ENCODE measurements around the gene C1orf122. TPM values are rescaled to one million over a fixed set of nuclear protein-coding genes. Genes with fewer than 3 reads are reported as not detected.

C1orf122 gene
- 13.2 TPM for polyA plus RNA-seq (2013)

- DNase-seq, result peak; percentile 95 to 98 (median 98)
- ChIA-PET POLR2A (interaction anchor here (0.8 to 2.1 kb wide), 4 partner anchors 13 to 115 kb away, joined by 3 to 14 read pairs (median 8); partner anchors contain the start of genes CDCA8, EPHA10 and MTF1), CTCF (interaction anchor here (1.2 to 1.8 kb wide), 4 partner anchors 9 to 52 kb away, joined by 3 to 5 read pairs (median 4); partner anchors contain the start of gene MTF1)
- H3K27me3 ChIP-seq (replicated peaks in 2 of 5; ENCODE audit: control insufficient read depth in 4 of 5, insufficient read depth in 5 of 5, low read length in 4 of 5), result no peaks in the 10 kb centered on the region
- H3K9me3 ChIP-seq (ENCODE audit: control extremely low read depth in 1 of 5, control insufficient read depth in 4 of 5, insufficient read depth in 2 of 5, low read depth in 1 of 5, low read length in 4 of 5), result no peaks in the 10 kb centered on the region
- H3K36me3 ChIP-seq (ENCODE audit: control insufficient read depth in 4 of 4, insufficient read depth in 4 of 4, low read length in 3 of 4), result peaks cover 16 to 57% (median 34%) of the 10 kb centered on the region in 4 experiments
- under 1% methylated on average over 85 of the region's 95 CpGs for whole genome bisulfite sequencing (ENCODE audit: insufficient coverage)
- peaks cover 5 to 23% (median 20%) of the 10 kb centered on the region in 4 experiments for H3K4me1 ChIP-seq (ENCODE audit: control extremely low read depth in 1 of 4, control insufficient read depth in 4 of 4, insufficient read depth in 4 of 4, low read length in 3 of 4)
- peak within 1 kb of the TSS; percentile 68 to 98 (median 95) for H3K4me3 ChIP-seq (ENCODE audit: control insufficient read depth in 1 of 7, extremely low read depth in 1 of 7, insufficient read depth in 4 of 7, low read depth in 2 of 7, low read length in 6 of 7)
- H3K27ac ChIP-seq (ENCODE audit: insufficient read depth in 1 of 2, low read depth in 1 of 2, low read length in 2 of 2, poor library complexity in 1 of 2, severe bottlenecking in 2 of 2), result peak within 1 kb of the TSS; percentile 93 to 97
Observed at GRCh38 chr1:37807555-37808368, at the start of gene C1orf122, which contains the start of gene YRDC. Gene C1orf122 (plus strand): TSS chr1:37807790. CDS start chr1:37808405, 615 bp downstream. Gene YRDC (minus strand): TSS chr1:37808208. CDS start chr1:37808180, 28 bp downstream.

GRCh38 chr1:37759451-37759850 lies 48.1 kb upstream of the C1orf122 start:
- ChIA-PET POLR2A (no interaction called here), CTCF (interaction anchor here (0.6 to 1.0 kb wide), 3 partner anchors 18 to 275 kb away, joined by 3 read pairs; no protein-coding TSS in a partner anchor)
- Histone ChIP-seq H3K27me3 (replicated peaks in 2 of 5; ENCODE audit: control insufficient read depth in 4 of 5, insufficient read depth in 5 of 5, low read length in 4 of 5) (peaks cover 7 to 100% (median 61%) of the 10 kb centered on the region in 5 experiments), H3K4me1 (ENCODE audit: control extremely low read depth in 1 of 4, control insufficient read depth in 4 of 4, insufficient read depth in 4 of 4, low read length in 3 of 4) (no peaks in the 10 kb centered on the region), H3K9me3 (ENCODE audit: control extremely low read depth in 1 of 5, control insufficient read depth in 4 of 5, insufficient read depth in 2 of 5, low read depth in 1 of 5, low read length in 4 of 5) (peaks cover 0 to 5% (median 0%) of the 10 kb centered on the region in 5 experiments), H3K4me3 (ENCODE audit: control insufficient read depth in 1 of 7, extremely low read depth in 1 of 7, insufficient read depth in 4 of 7, low read depth in 2 of 7, low read length in 6 of 7) (no peak overlapping the region), H3K36me3 (ENCODE audit: control insufficient read depth in 4 of 4, insufficient read depth in 4 of 4, low read length in 3 of 4) (no peaks in the 10 kb centered on the region), H3K27ac (ENCODE audit: insufficient read depth in 1 of 2, low read depth in 1 of 2, low read length in 2 of 2, poor library complexity in 1 of 2, severe bottlenecking in 2 of 2) (no peak overlapping the region)
- no peak for DNase-seq
- WGBS (ENCODE audit: insufficient coverage), result no CpG with 5 or more reads among the region's 2 CpGs

GRCh38 chr1:37761416-37762095 lies 46.0 kb upstream of the C1orf122 start:
- 55% methylated on average over 68 of the region's 68 CpGs for WGBS (ENCODE audit: insufficient coverage)
- ChIA-PET CTCF (no interaction called here), POLR2A (no interaction called here)
- H3K4me1 ChIP-seq (ENCODE audit: control extremely low read depth in 1 of 4, control insufficient read depth in 4 of 4, insufficient read depth in 4 of 4, low read length in 3 of 4), result peaks cover 0 to 1% (median 0%) of the 10 kb centered on the region in 4 experiments
- no peak overlapping the region for H3K4me3 ChIP-seq (ENCODE audit: control insufficient read depth in 1 of 7, extremely low read depth in 1 of 7, insufficient read depth in 4 of 7, low read depth in 2 of 7, low read length in 6 of 7)
- no peaks in the 10 kb centered on the region for H3K36me3 ChIP-seq (ENCODE audit: control insufficient read depth in 4 of 4, insufficient read depth in 4 of 4, low read length in 3 of 4)
- no peak overlapping the region for H3K27ac ChIP-seq (ENCODE audit: insufficient read depth in 1 of 2, low read depth in 1 of 2, low read length in 2 of 2, poor library complexity in 1 of 2, severe bottlenecking in 2 of 2)
- DNase-seq, result no peak
- H3K9me3 ChIP-seq (ENCODE audit: control extremely low read depth in 1 of 5, control insufficient read depth in 4 of 5, insufficient read depth in 2 of 5, low read depth in 1 of 5, low read length in 4 of 5), result peaks cover 0 to 5% (median 0%) of the 10 kb centered on the region in 5 experiments
- peaks cover 7 to 100% (median 65%) of the 10 kb centered on the region in 5 experiments for H3K27me3 ChIP-seq (replicated peaks in 2 of 5; ENCODE audit: control insufficient read depth in 4 of 5, insufficient read depth in 5 of 5, low read length in 4 of 5)

GRCh38 chr1:37762516-37762915 lies 45.1 kb upstream of the C1orf122 start:
- 100% methylated on average over 1 of the region's 2 CpGs for WGBS (ENCODE audit: insufficient coverage)
- ChIA-PET POLR2A (no interaction called here), CTCF (no interaction called here)
- Histone ChIP-seq H3K27ac (ENCODE audit: insufficient read depth in 1 of 2, low read depth in 1 of 2, low read length in 2 of 2, poor library complexity in 1 of 2, severe bottlenecking in 2 of 2) (no peak overlapping the region), H3K27me3 (replicated peaks in 2 of 5; ENCODE audit: control insufficient read depth in 4 of 5, insufficient read depth in 5 of 5, low read length in 4 of 5) (peaks cover 7 to 100% (median 68%) of the 10 kb centered on the region in 5 experiments), H3K9me3 (ENCODE audit: control extremely low read depth in 1 of 5, control insufficient read depth in 4 of 5, insufficient read depth in 2 of 5, low read depth in 1 of 5, low read length in 4 of 5) (peaks cover 0 to 5% (median 0%) of the 10 kb centered on the region in 5 experiments), H3K36me3 (ENCODE audit: control insufficient read depth in 4 of 4, insufficient read depth in 4 of 4, low read length in 3 of 4) (no peaks in the 10 kb centered on the region), H3K4me1 (ENCODE audit: control extremely low read depth in 1 of 4, control insufficient read depth in 4 of 4, insufficient read depth in 4 of 4, low read length in 3 of 4) (peaks cover 0 to 1% (median 0%) of the 10 kb centered on the region in 4 experiments), H3K4me3 (ENCODE audit: control insufficient read depth in 1 of 7, extremely low read depth in 1 of 7, insufficient read depth in 4 of 7, low read depth in 2 of 7, low read length in 6 of 7) (no peak overlapping the region)
- no peak for DNase-seq

- POLR2A ChIA-PET, result no interaction called here
- no peak for DNase-seq
- no peak overlapping the region for H3K4me3 ChIP-seq (ENCODE audit: control insufficient read depth in 1 of 7, extremely low read depth in 1 of 7, insufficient read depth in 4 of 7, low read depth in 2 of 7, low read length in 6 of 7)
- no peak overlapping the region for H3K27ac ChIP-seq (ENCODE audit: insufficient read depth in 1 of 2, low read depth in 1 of 2, low read length in 2 of 2, poor library complexity in 1 of 2, severe bottlenecking in 2 of 2)
- 22% methylated on average over 18 of the region's 25 CpGs for WGBS (ENCODE audit: insufficient coverage)
- H3K27me3 ChIP-seq (replicated peaks in 2 of 5; ENCODE audit: control insufficient read depth in 4 of 5, insufficient read depth in 5 of 5, low read length in 4 of 5), result peaks cover 2 to 97% (median 65%) of the 10 kb centered on the region in 5 experiments
- peaks cover 0 to 1% (median 0%) of the 10 kb centered on the region in 4 experiments for H3K4me1 ChIP-seq (ENCODE audit: control extremely low read depth in 1 of 4, control insufficient read depth in 4 of 4, insufficient read depth in 4 of 4, low read length in 3 of 4)
- peaks cover 0 to 5% (median 0%) of the 10 kb centered on the region in 5 experiments for H3K9me3 ChIP-seq (ENCODE audit: control extremely low read depth in 1 of 5, control insufficient read depth in 4 of 5, insufficient read depth in 2 of 5, low read depth in 1 of 5, low read length in 4 of 5)
- H3K36me3 ChIP-seq (ENCODE audit: control insufficient read depth in 4 of 4, insufficient read depth in 4 of 4, low read length in 3 of 4), result no peaks in the 10 kb centered on the region
- CTCF ChIA-PET, result no interaction called here
Observed at GRCh38 chr1:37763791-37764413, 43.7 kb upstream of the C1orf122 start.

GRCh38 chr1:37764414-37764825 lies 43.2 kb upstream of the C1orf122 start:
- DNase-seq, result peak; percentile 38 to 76 (median 75)
- POLR2A ChIA-PET, result interaction anchor here (0.8 kb wide), 1 partner anchor 95 kb away, joined by 3 read pairs; the partner anchor contains the start of gene MTF1

More at GRCh38 chr1:37764414-37764825, 43.2 kb upstream of the C1orf122 start:
- 8% methylated on average over 25 of the region's 29 CpGs for WGBS (ENCODE audit: insufficient coverage)
- no peak overlapping the region for H3K4me3 ChIP-seq (ENCODE audit: control insufficient read depth in 1 of 7, extremely low read depth in 1 of 7, insufficient read depth in 4 of 7, low read depth in 2 of 7, low read length in 6 of 7)
- peaks cover 0 to 5% (median 0%) of the 10 kb centered on the region in 5 experiments for H3K9me3 ChIP-seq (ENCODE audit: control extremely low read depth in 1 of 5, control insufficient read depth in 4 of 5, insufficient read depth in 2 of 5, low read depth in 1 of 5, low read length in 4 of 5)
- H3K27ac ChIP-seq (ENCODE audit: insufficient read depth in 1 of 2, low read depth in 1 of 2, low read length in 2 of 2, poor library complexity in 1 of 2, severe bottlenecking in 2 of 2), result no peak overlapping the region
- no peaks in the 10 kb centered on the region for H3K36me3 ChIP-seq (ENCODE audit: control insufficient read depth in 4 of 4, insufficient read depth in 4 of 4, low read length in 3 of 4)
- peaks cover 2 to 97% (median 63%) of the 10 kb centered on the region in 5 experiments for H3K27me3 ChIP-seq (replicated peaks in 2 of 5; ENCODE audit: control insufficient read depth in 4 of 5, insufficient read depth in 5 of 5, low read length in 4 of 5)
- CTCF ChIA-PET, result no interaction called here
- H3K4me1 ChIP-seq (ENCODE audit: control extremely low read depth in 1 of 4, control insufficient read depth in 4 of 4, insufficient read depth in 4 of 4, low read length in 3 of 4), result peaks cover 0 to 1% (median 0%) of the 10 kb centered on the region in 4 experiments
